HCT116 (cell line): ENCODE data around the gene DCHS1. TPM values are rescaled to one million over a fixed set of nuclear protein-coding genes. Genes with fewer than 3 reads are reported as not detected.

ENCODE experiments used
- ATAC-seq: fragments of 200-7000 bp; cut with Tn5 transposase; 2 replicates; pipeline ENCODE4 v1.9.1; 2020; ENCODE audit warnings: mild to moderate bottlenecking, moderate library complexity
- BruUV-seq: library from RNA; stranded (reverse); fragments of 400-500 nt; replicated peaks from 2 replicates; lab custom pipeline; 2021; lab: Mats Ljungman, UMichigan
- CTCF ChIA-PET: fragments of 300-600 bp; sonication (Branson Sonifier 250); formaldehyde crosslinking; loops from one replicate; lab custom pipeline; 2021; ENCODE audit warnings: antibody characterized with exemption; lab: Charles Lee
- POLR2A ChIA-PET: fragments of 300-600, 350-600 bp; sonication (Branson Sonifier 250); formaldehyde crosslinking; loops from one replicate; lab custom pipeline; 2021; ENCODE audit warnings: antibody characterized with exemption; lab: Charles Lee
- RAD21 ChIA-PET, 2 experiments: fragments of 300-600 bp; sonication (Branson Sonifier 250); formaldehyde crosslinking; loops; one replicate each; lab custom pipeline; 2023; ENCODE audit warnings: low total read pairs in 2 of 2; ENCODE audit not compliant: uncharacterized antibody in 2 of 2, unreplicated experiment in 2 of 2, low non-redundant PET in 1 of 2; lab: Charles Lee
- DNase-seq: peaks from one replicate; pipeline ENCODE4 v3.0.0-alpha.2; 2010; ENCODE audit warnings: low read depth, low spot score
- H2AFZ ChIP-seq: fragments of 200-600 bp; shearing (Covaris generic), sonication (generic); 2 replicates; pipeline ENCODE4 v1.6.1; 2017; ENCODE audit warnings: low read depth, mixed run types, mixed read lengths, antibody characterized with exemption, low read length; ENCODE audit not compliant: poor library complexity, severe bottlenecking
- H3K27ac ChIP-seq: 2 replicates; pipeline ENCODE4 v1.5.1; 2012; ENCODE audit warnings: low read depth, low read length
- H3K27me3 ChIP-seq: fragments of 200-600 bp; sonication (generic); 2 replicates; pipeline ENCODE4 v1.6.1; 2016; ENCODE audit warnings: mixed run types, low read length, mixed read lengths; ENCODE audit not compliant: insufficient read depth
- H3K36me3 ChIP-seq, 2 experiments: fragments of 200-500 bp in 1 of 2; fragments of 200-600 bp in 1 of 2; sonication (Bioruptor generic) in 1 of 2; sonication (generic) in 1 of 2; 2 replicates each; pipeline versions ENCODE4 v1.5.1 to v1.6.1; 2014 to 2016; ENCODE audit warnings: low read length in 2 of 2, inconsistent platforms in 1 of 2, mixed read lengths in 1 of 2, mixed run types in 1 of 2; ENCODE audit not compliant: insufficient read depth in 2 of 2, control insufficient read depth in 1 of 2
- H3K4me1 ChIP-seq, 2 experiments: fragments of 200-600 bp in 1 of 2; sonication (generic) in 1 of 2; 2 replicates each; pipeline versions ENCODE4 v1.5.1 to v1.6.1; 2012 to 2017; ENCODE audit warnings: low read length in 2 of 2, inconsistent platforms in 1 of 2, mild to moderate bottlenecking in 1 of 2, mixed read lengths in 1 of 2, mixed run types in 1 of 2, moderate library complexity in 1 of 2; ENCODE audit not compliant: insufficient read depth in 2 of 2, control insufficient read depth in 1 of 2
- H3K4me2 ChIP-seq: fragments of 200-600 bp; sonication (generic); 2 replicates; pipeline ENCODE4 v1.6.1; 2017; ENCODE audit warnings: mixed run types, low read length, mixed read lengths
- H3K4me3 ChIP-seq, 2 experiments: fragments of 200-600 bp in 1 of 2; sonication (generic) in 1 of 2; replicated peaks in 1 of 2; 2 replicates each; pipeline ENCODE4 v1.5.1; 2011 to 2016; ENCODE audit warnings: low read length in 2 of 2, control low read depth in 1 of 2, low read depth in 1 of 2, mild to moderate bottlenecking in 1 of 2, mixed read lengths in 1 of 2, mixed run types in 1 of 2
- H3K79me2 ChIP-seq: fragments of 200-600 bp; sonication (generic); 2 replicates; pipeline ENCODE4 v1.6.1; 2017; ENCODE audit warnings: mild to moderate bottlenecking, mixed run types, low read length, moderate library complexity, mixed read lengths; ENCODE audit not compliant: insufficient read depth
- H3K9ac ChIP-seq: fragments of 200-600 bp; sonication (generic); 2 replicates; pipeline ENCODE4 v1.6.1; 2016; ENCODE audit warnings: low read length, mixed read lengths
- H3K9me2 ChIP-seq: fragments of 200-600 bp; sonication (generic), shearing (Covaris generic); 2 replicates; pipeline ENCODE4 v1.6.1; 2017; ENCODE audit warnings: mixed run types, mild to moderate bottlenecking, moderate library complexity; ENCODE audit not compliant: insufficient read depth
- H3K9me3 ChIP-seq, 2 experiments: fragments of 200-500 bp in 1 of 2; fragments of 200-600 bp in 1 of 2; sonication (Bioruptor generic) in 1 of 2; sonication (generic) in 1 of 2; 2 replicates each; pipeline ENCODE4 v1.6.1; 2014 to 2017; ENCODE audit warnings: low read length in 2 of 2, mixed read lengths in 2 of 2, inconsistent platforms in 1 of 2, low read depth in 1 of 2, mild to moderate bottlenecking in 1 of 2, mixed run types in 1 of 2, moderate library complexity in 1 of 2; ENCODE audit not compliant: control insufficient read depth in 1 of 2, insufficient read depth in 1 of 2
- H4K20me1 ChIP-seq: fragments of 200-600 bp; sonication (generic), shearing (Covaris generic); 2 replicates; pipeline ENCODE4 v1.6.1; 2017; ENCODE audit warnings: mixed run types, mild to moderate bottlenecking, moderate library complexity; ENCODE audit not compliant: insufficient read depth
- EGR1 ChIP-seq: IDR thresholded peaks from 2 replicates; pipeline ENCODE4 v1.6.1; 2012; ENCODE audit warnings: low read depth
- POLR2AphosphoS5 ChIP-seq: IDR thresholded peaks from 2 replicates; pipeline ENCODE4 v1.6.1; 2011; ENCODE audit warnings: mild to moderate bottlenecking, low read depth, low read length, moderate library complexity
- SP1 ChIP-seq: IDR thresholded peaks from 2 replicates; pipeline ENCODE4 v1.6.1; 2012; ENCODE audit warnings: low read depth
- SRF ChIP-seq: IDR thresholded peaks from 2 replicates; pipeline ENCODE4 v1.6.1; 2012; ENCODE audit warnings: low read depth
- ZFX ChIP-seq: fragments of 450-650 bp; IDR thresholded peaks from 2 replicates; pipeline ENCODE4 v1.6.1; 2017
- ZNF274 ChIP-seq: fragments of 200-500 bp; sonication (Bioruptor generic); IDR thresholded peaks from 2 replicates; pipeline ENCODE4 v1.6.1; 2014; ENCODE audit warnings: mild to moderate bottlenecking, low read depth, low read length, inconsistent platforms
- intact Hi-C: fragments of 100-400 bp; cut with micrococcal nuclease; formaldehyde crosslinking; loops from 2 replicates; pipeline ENCODE4 v1.10.0; 2022
- total RNA-seq: library from RNA; stranded (reverse); gene quantifications from one replicate; pipeline ENCODE4 v1.2.1, GENCODE V29; 2021; ENCODE audit not compliant: unreplicated experiment

The DCHS1 gene
- total RNA-seq, 1 experiment from 2014 or later = 0.30 TPM

- DNase-seq (no peak), ATAC-seq (no peak)
- TF ChIP-seq ZFX = no peak
- H3K36me3 ChIP-seq = no peaks in the 10 kb centered on the region
- no peak overlapping the region for H3K9ac ChIP-seq
- no peaks in the 10 kb centered on the region for H3K79me2 ChIP-seq
- H2AFZ ChIP-seq = no peak overlapping the region
- no TSS peak for BruUV-seq
- H3K4me2 ChIP-seq = no peak overlapping the region
- POLR2A ChIA-PET = no interaction called here
- no peaks in the 10 kb centered on the region for H3K4me1 ChIP-seq
- H3K27me3 ChIP-seq = no peaks in the 10 kb centered on the region
- CTCF ChIA-PET = no interaction called here
- RAD21 ChIA-PET = no interaction called here
- no peak overlapping the region for H3K27ac ChIP-seq
- intact Hi-C loops = no loop called here
- no peaks in the 10 kb centered on the region for H4K20me1 ChIP-seq
- H3K4me3 ChIP-seq = no peak overlapping the region
- H3K9me3 ChIP-seq = no peaks in the 10 kb centered on the region
- no peaks in the 10 kb centered on the region for H3K9me2 ChIP-seq
Observed at GRCh38 chr11:6626971-6627761, 28.4 kb downstream of the DCHS1 start.

- Histone ChIP-seq H3K9ac (no peak overlapping the region), H3K9me2 (no peaks in the 10 kb centered on the region), H3K4me1 (no peaks in the 10 kb centered on the region), H4K20me1 (no peaks in the 10 kb centered on the region), H3K79me2 (no peaks in the 10 kb centered on the region), H3K27ac (no peak overlapping the region), H3K9me3 (no peaks in the 10 kb centered on the region), H3K4me3 (no peak overlapping the region), H2AFZ (no peak overlapping the region), H3K4me2 (no peak overlapping the region), H3K36me3 (no peaks in the 10 kb centered on the region)
- no TSS peak for BruUV-seq
- ChIA-PET POLR2A (no interaction called here), CTCF (no interaction called here), RAD21 (no interaction called here)
- intact Hi-C loops = no loop called here
- ATAC-seq = no peak
- TF ChIP-seq SRF (no peak), SP1 (no peak), POLR2AphosphoS5 (no peak), ZNF274 (no peak), EGR1 (no peak)
- TF ChIP-seq, all 23 proteins: peak for 0
- no peaks in the 10 kb centered on the region for H3K27me3 ChIP-seq
- no peak for DNase-seq
Observed at GRCh38 chr11:6625832-6626420, 29.7 kb downstream of the DCHS1 start.
